Cardiac muscle cell (in vitro differentiated cells and primary cell): ENCODE data around the gene ZXDC. TPM values are rescaled to one million over a fixed set of nuclear protein-coding genes. Genes with fewer than 3 reads are reported as not detected.

ENCODE experiments used
- DNase-seq, 2 donors: peaks; one replicate each; pipeline versions ENCODE4 v3.0.0 to v3.0.0-alpha.2; 2010 to 2017; ENCODE audit warnings: low read depth in 1 of 2, low spot score in 1 of 2
- H3K27ac ChIP-seq: fragments of 200-600 bp; sonication (generic); 2 replicates; pipeline ENCODE4 v1.5.1; 2016
- H3K27me3 ChIP-seq: fragments of 200-600 bp; sonication (generic); 2 replicates; pipeline ENCODE4 v1.6.0; 2016; ENCODE audit warnings: control low read depth
- H3K36me3 ChIP-seq: fragments of 200-600 bp; sonication (generic); 2 replicates; pipeline ENCODE4 v1.5.1; 2016; ENCODE audit warnings: control low read depth
- H3K4me1 ChIP-seq: fragments of 200-600 bp; sonication (generic); 2 replicates; pipeline ENCODE4 v1.8.1; 2017; ENCODE audit warnings: low read depth, mild to moderate bottlenecking, mixed run types
- H3K4me3 ChIP-seq: fragments of 200-600 bp; sonication (generic); 2 replicates; pipeline ENCODE4 v1.5.1; 2016; ENCODE audit warnings: mild to moderate bottlenecking
- H3K9me3 ChIP-seq: fragments of 200-600 bp; sonication (generic); 2 replicates; pipeline ENCODE4 v1.5.1; 2017; ENCODE audit warnings: low read depth, mild to moderate bottlenecking, control low read depth
- polyA plus RNA-seq: library from polyadenylated mRNA; unstranded; fragments of >200 nt; fragmentation: Nextera tagmentation; extraction: Ambion mirVana; gene quantifications from 2 replicates; pipeline ENCODE4 v1.2.1, GENCODE V29; 2016
- total RNA-seq: library from RNA; depleted of rRNA; stranded (reverse); fragments of >200 nt; gene quantifications from 2 replicates; pipeline ENCODE4 v1.2.3, GENCODE V29; 2016
- TF ChIP-seq, protein P1 (sequence below): IDR thresholded peaks from 2 replicates; pipeline ENCODE4 v1.5.1; 2012; ENCODE audit warnings: low read depth, mild to moderate bottlenecking, low read length

ZXDC gene
- total and polyA plus RNA-seq, 2 experiments from 2014 or later: 40.4 to 56.3 TPM

GRCh38 chr3:126422121-126422520, 53.6 kb downstream of the ZXDC start:
- DNase-seq: no peak

DNA sequence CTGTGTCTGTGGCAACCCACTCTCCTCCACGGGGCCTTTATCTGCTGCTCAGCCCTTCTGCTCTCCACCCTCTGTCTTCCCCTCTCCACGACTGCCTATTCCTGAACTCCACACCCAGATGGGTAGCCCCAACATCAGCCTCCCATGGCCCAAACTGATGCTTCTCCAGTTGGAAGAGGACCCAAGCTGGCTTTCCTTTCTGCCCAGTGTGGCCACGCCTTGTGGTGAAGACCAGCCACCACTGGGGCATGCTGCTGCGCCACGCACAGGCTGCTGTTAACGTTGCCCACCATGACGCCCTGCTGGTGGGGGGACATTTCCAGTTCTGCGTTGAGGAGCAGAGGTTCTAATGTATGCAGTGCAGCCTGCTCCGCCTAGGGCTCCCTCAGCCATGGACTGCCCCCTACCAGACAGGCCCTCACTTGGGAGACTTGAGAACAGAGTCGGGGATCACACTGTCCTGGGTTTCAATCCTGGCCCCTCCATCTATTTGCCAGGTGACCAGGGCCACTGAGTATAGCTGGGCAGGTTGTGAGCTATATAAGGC, 54.0 kb downstream of the ZXDC start:
- Histone ChIP-seq H3K9me3 (no peaks in the 10 kb centered on the region), H3K27ac (no peak overlapping the region), H3K4me1 (no peaks in the 10 kb centered on the region), H3K36me3 (no peaks in the 10 kb centered on the region), H3K27me3 (no peaks in the 10 kb centered on the region), H3K4me3 (no peak overlapping the region)
- no peak for DNase-seq
- TF ChIP-seq, protein P1, sequence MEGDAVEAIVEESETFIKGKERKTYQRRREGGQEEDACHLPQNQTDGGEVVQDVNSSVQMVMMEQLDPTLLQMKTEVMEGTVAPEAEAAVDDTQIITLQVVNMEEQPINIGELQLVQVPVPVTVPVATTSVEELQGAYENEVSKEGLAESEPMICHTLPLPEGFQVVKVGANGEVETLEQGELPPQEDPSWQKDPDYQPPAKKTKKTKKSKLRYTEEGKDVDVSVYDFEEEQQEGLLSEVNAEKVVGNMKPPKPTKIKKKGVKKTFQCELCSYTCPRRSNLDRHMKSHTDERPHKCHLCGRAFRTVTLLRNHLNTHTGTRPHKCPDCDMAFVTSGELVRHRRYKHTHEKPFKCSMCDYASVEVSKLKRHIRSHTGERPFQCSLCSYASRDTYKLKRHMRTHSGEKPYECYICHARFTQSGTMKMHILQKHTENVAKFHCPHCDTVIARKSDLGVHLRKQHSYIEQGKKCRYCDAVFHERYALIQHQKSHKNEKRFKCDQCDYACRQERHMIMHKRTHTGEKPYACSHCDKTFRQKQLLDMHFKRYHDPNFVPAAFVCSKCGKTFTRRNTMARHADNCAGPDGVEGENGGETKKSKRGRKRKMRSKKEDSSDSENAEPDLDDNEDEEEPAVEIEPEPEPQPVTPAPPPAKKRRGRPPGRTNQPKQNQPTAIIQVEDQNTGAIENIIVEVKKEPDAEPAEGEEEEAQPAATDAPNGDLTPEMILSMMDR: no peak

More at GRCh38 chr3:126422121-126422520, 53.6 kb downstream of the ZXDC start:
- Histone ChIP-seq H3K4me3 (no peak overlapping the region), H3K9me3 (no peaks in the 10 kb centered on the region), H3K36me3 (no peaks in the 10 kb centered on the region), H3K27ac (no peak overlapping the region), H3K27me3 (no peaks in the 10 kb centered on the region), H3K4me1 (no peaks in the 10 kb centered on the region)
- TF ChIP-seq, protein P1: no peak

DNA sequence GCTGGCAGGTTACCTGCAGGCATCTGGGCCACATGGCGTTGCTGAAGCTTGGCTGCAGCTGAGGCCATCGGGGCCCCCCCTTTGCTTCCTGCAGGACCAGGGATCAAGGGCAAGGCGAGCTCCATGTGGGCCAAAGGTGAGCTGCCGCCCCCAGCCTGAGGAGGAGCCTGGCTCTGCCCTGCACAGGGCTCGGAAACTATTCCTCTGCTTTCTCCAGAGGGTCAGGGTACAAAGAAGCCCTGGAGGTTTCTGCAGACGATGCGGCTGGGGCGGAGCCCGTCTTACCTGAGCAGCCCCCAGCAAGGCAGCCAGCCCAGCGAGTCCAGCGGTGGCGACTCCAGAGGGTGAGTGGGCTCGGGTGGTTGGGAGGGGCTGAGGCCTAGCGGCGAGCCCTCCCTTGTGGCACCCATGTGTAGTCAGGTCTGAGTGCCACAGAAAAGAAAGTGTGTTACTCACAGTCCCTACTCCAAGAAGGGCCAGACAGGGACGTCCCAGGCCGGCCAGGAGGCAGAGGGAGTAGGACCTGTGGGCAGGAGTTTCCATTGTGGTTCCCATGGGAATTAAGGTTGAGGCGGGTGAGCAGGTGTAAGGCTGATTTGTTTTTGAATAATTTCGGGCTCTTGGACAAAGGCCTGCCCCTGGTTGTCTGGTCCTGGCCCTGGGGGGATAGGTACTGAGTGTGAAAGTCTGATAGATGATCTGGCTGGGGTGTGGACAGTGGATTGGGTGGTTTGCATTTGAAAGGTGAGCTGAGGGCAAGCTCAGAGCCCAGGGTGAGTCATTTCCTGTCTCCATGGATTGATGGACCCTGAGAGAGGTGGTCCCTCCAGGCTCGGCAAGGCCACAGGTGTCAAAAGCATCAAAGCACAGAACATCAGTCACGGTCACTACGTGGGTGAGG, 55.6 kb downstream of the ZXDC start:
- H3K9me3 ChIP-seq: no peaks in the 10 kb centered on the region
- H3K27me3 ChIP-seq: no peaks in the 10 kb centered on the region
- no peak overlapping the region for H3K4me3 ChIP-seq
- H3K36me3 ChIP-seq: no peaks in the 10 kb centered on the region
- no peak for DNase-seq
- no peak overlapping the region for H3K27ac ChIP-seq
- TF ChIP-seq, protein P1: no peak
- no peaks in the 10 kb centered on the region for H3K4me1 ChIP-seq

- no peak for DNase-seq
- Histone ChIP-seq H3K27me3 (no peaks in the 10 kb centered on the region), H3K9me3 (no peaks in the 10 kb centered on the region), H3K4me3 (no peak overlapping the region), H3K36me3 (no peaks in the 10 kb centered on the region), H3K4me1 (no peaks in the 10 kb centered on the region), H3K27ac (no peak overlapping the region)
- TF ChIP-seq, protein P1: no peak
These were observed 56.5 kb downstream of the ZXDC start for GRCh38 chr3:126419151-126419703.

DNA sequence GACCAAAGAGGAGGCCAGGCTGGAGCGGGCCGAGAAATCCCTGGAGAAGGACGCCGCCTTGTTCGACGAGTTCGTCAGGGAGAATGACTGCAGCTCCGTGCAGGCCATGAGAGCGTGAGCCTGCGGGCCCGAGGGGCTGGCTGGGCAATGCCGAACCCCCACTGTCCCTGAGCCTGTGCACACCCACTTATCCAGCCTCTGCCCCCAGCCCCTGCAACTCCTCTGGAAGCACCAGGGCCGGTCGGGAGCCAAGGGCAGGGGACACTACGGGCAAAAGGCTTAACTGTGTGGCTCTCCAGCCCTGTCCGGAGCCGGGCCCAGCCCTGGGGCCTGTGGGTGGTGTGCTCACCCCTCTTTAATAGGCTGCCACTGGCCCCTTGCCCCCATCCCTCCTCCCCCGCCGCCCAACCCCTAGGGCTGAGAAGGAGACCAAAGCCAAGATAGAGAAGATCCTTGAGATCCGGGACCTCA, 57.0 kb downstream of the ZXDC start:
- Histone ChIP-seq H3K27ac (no peak overlapping the region), H3K9me3 (no peaks in the 10 kb centered on the region), H3K27me3 (no peaks in the 10 kb centered on the region), H3K4me1 (no peaks in the 10 kb centered on the region), H3K4me3 (no peak overlapping the region), H3K36me3 (no peaks in the 10 kb centered on the region)
- TF ChIP-seq, protein P1: no peak
- DNase-seq: no peak
